ENCODE measurements around the gene ETV6.

The ETV6 gene

GRCh38 chr12:11778713-11779685, 129.5 kb downstream of the ETV6 start:
- DNase-seq (ENCODE audit: low read depth), result no peak

- no peak for DNase-seq (ENCODE audit: low read depth)
These were observed 131.1 kb downstream of the ETV6 start for GRCh38 chr12:11780521-11781101.

- no peak for DNase-seq (ENCODE audit: low read depth)
These were observed 133.5 kb downstream of the ETV6 start for GRCh38 chr12:11782914-11783420.

DNA sequence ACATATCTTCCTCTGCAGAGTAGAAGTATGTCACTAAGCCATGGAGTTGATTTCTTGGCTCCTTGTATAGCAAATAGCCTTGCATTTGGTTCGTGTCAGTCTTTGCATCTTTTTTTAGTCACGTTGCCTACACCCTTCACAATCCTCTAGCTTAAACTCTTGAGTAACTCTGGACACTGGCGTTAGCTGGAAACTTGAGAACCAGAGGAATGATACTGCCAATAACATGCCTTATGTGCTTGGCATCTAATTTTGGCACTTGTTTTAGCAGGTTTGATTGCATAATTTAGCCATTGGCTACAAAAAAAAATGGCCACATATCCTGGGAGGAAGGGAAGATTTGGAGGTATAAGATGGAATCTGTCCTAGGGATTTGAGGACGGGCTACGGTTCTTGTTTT, 136.2 kb downstream of the ETV6 start:
- no peak for DNase-seq (ENCODE audit: low read depth)

GRCh38 chr12:11786638-11787365, 137.3 kb downstream of the ETV6 start:
- no peak for DNase-seq (ENCODE audit: low read depth)

- no peak for DNase-seq (ENCODE audit: low read depth)
These were observed 138.0 kb downstream of the ETV6 start for GRCh38 chr12:11787437-11787836.

- no peak for DNase-seq (ENCODE audit: low read depth)
These were observed 138.7 kb downstream of the ETV6 start for GRCh38 chr12:11787933-11788849.

DNA sequence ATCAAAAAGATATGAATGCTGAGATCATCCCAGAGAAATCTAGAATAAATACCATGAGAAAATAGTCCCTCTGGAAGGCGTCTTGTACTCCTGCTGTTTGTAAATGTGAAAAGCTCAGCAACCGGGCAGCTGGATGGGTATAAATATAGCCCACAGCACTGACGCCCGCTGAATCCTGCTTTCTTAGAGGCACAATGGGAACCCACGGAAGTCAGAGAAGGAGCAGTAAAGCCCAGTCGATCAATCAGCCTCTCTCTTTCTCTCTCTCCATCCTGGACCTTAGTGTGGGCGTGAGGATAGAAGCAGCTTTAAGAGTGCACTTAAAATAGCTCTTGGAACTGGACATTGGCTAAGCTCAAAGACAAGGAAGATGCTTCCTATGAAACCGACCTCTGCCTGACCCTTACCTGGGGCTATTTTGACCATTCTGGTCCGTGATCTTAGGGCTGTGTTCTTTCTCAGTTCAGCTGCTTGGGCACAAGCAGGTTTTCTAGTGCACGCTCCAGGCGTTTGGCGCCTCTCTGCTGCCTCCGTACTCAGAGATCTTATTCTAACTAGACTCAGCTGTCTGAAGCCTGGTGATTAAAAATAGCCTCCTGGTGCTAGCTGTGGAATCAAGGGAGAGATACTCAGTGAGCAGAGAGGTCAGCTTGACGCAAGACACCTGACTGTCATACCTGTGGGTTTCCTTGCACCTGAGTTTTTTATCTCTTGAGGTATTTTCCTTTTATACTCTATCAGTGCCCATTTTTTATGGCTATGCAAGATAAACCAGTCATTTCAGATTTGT, 144.6 kb downstream of the ETV6 start:
- DNase-seq (ENCODE audit: low read depth), result no peak

DNA sequence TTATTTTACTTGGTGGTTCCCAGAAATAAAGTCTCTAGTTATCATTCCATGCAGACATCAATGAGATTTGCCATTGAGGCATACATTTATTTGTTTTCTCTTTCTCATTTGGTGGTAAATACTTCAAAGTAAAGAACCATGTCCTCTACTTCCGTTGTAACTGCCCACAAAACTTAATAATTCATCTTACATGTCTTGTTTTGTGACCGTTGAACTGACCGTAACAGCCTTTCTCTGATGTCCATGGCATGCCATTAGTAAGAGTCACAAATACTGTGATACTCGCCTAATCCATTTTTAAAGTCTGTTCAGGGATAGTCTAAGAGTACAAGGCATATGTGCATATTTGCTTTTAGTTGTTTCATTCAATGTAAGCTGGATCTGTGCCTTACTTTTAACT, 145.3 kb downstream of the ETV6 start:
- DNase-seq (ENCODE audit: low read depth), result no peak

DNA sequence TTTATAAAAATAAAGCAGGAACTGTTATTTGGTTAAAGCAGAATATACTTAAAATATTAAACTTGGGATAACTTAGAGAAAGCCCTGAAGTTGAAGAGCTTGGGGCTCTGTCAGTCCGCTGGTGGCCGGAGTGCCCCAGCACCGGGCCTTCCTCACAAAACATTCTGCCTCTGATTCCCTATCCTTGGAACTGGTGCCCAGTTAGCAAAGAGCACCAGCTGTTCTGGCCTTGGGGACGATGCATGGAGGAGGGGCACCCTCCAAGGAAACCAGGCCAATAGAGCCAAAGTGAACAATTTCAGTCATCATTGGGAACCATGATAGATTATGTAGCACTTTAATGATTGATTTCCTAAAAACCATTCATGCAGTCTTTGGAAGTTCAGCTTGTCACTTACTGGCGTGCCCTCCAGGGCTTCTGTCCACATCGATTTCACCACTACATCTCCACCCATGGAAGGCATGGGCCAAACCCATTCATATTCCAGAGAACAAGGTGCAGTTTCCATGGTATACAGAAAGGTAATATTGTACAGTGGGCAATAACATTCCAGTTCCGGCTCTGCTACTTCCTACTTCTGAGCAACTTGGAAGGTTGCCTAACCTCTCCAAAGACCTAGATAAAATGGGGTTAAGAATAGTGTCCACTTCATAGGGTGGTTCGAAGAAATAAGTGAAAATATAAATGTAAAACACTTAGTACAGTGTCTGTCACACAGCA, 145.9 kb downstream of the ETV6 start:
- no peak for DNase-seq (ENCODE audit: low read depth)

DNA sequence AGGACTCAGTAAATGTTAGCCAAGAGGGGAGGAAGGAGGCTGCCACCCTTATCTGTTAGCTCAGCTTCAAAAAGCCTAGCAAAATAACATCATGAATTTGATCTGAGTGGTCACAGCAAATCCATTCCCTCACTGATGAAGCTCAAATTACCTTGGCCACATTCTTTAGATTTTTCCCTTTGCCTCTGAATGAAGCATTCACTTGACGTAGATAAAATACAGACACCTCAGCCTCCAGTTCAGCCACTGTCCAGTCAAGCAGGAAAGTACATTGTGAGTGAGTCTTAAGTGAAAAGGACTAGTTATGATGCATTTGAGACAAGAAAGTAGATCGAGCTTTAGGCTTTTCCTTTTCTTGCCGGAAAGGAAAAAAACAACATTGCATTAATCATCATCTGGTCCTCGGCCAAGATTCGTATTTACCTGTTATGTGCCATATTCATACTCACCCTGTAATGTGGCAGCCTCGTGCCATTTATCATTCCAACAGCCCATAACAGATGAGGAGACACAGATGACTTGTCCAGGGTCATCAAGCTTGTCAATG, 146.5 kb downstream of the ETV6 start:
- no peak for DNase-seq (ENCODE audit: low read depth)

GRCh38 chr12:11797317-11797913, 147.9 kb downstream of the ETV6 start:
- DNase-seq (ENCODE audit: low read depth), result no peak

GRCh38 chr12:11798006-11798708, 148.7 kb downstream of the ETV6 start:
- DNase-seq (ENCODE audit: low read depth), result no peak

DNA sequence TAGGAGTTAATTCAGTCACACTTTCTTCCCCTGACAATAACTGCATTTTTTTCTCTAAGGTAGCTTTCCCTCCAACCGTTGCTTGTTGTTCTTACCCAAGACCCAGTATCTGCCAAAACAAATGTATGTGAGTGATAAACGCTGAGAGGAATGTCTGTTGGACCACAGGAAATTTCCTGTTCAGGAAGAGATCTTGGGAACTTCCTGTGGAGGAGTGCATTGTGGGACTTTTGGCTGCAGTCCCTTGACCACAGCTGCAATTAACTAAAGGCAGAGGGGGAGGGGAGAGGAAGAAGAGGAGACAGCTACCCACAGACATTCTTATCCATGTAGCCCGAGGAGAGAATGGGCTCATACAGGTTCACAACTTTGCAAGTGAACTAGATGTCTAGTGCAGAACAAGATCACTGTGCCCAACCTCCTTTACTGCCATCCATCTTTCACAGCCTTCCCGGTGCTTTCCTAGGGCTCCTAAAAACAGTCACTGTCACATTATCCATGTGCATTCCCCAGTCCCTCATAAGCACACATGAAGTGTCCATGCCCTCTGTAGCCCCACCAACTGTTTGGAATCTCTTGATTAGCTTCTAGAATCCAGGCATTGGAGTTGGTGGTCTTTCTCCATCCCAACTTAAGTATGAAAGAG, 149.5 kb downstream of the ETV6 start:
- DNase-seq (ENCODE audit: low read depth), result no peak

DNA sequence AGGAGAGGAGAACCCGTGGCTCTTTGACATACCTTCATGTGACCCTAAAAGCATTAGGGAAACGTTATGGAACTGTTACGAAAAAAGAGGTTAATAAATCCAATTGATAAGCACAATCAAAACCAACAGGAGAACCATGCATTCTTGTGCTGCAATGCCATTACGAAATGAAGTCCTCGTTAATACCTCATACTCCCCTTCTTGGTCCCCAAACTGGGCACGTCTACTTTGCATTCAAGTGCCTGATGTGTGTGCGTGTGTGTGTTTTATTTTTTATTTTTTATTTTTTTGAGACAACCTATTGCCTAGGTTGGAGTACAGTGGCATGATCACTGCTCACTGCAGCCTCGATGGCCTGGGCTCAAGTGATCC, 150.0 kb downstream of the ETV6 start:
- no peak for DNase-seq (ENCODE audit: low read depth)

- no peak for DNase-seq (ENCODE audit: low read depth)
These were observed 152.2 kb downstream of the ETV6 start for GRCh38 chr12:11801643-11802042.

GRCh38 chr12:11804130-11804529, 154.7 kb downstream of the ETV6 start:
- no peak for DNase-seq (ENCODE audit: low read depth)

DNA sequence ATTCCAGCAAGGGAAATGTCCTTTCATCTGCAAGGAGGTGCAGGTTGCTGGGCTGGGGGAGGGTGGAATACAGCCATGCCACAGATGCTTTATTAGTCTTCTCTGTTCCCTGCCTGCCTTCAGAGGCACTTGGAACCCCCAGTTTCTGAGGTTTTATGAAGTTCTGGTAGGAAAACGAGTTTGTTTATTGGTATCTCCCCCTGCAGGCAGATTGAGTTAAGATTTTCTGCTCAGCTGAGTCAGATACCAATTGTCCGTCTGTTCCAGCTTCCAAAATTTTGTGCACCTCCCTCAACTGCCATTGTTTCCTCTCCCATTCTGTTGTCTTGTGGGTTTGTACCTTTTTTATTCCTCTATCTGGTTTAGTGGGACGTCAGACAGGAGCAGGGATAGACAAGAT, 155.6 kb downstream of the ETV6 start:
- no peak for DNase-seq (ENCODE audit: low read depth)
